Measurements from ENCODE around the gene PRM3.

DNA sequence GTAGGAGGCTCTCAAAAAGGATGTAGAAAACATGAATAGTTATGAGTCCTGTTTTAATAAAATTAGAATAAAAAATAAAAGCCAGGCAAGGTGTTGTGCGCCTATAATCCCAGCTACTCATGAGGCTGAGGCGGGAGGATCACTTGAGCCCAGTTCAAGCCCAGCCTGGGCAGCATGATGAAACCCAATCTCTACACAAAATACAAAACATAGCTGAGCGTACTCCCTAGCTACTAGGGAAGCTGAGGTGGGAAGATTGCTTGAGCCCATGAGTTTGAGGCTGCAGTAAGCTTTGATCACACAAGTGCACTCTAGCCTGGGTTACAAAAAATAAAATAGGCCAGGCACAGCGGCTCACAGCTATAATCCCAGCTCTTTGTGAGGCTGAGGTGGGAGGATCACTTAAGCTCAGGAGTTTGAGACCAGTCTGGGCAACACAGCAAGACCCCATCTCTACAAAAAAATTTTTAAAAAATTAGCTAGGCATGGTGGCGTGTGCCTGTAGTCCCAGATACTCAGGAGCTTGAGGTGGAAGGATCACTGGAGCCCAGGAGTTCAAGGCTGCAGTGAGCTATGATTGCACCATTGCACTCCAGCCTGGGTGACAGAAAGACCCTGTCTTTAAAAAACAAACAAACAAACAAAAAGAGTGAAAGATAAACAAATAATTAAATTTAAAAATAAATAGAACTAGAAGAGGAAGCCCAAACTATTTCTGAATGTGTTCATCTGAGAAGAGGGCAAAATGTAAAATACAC, 24.9 kb upstream of the PRM3 start:
- TF ChIP-seq, protein P1, sequence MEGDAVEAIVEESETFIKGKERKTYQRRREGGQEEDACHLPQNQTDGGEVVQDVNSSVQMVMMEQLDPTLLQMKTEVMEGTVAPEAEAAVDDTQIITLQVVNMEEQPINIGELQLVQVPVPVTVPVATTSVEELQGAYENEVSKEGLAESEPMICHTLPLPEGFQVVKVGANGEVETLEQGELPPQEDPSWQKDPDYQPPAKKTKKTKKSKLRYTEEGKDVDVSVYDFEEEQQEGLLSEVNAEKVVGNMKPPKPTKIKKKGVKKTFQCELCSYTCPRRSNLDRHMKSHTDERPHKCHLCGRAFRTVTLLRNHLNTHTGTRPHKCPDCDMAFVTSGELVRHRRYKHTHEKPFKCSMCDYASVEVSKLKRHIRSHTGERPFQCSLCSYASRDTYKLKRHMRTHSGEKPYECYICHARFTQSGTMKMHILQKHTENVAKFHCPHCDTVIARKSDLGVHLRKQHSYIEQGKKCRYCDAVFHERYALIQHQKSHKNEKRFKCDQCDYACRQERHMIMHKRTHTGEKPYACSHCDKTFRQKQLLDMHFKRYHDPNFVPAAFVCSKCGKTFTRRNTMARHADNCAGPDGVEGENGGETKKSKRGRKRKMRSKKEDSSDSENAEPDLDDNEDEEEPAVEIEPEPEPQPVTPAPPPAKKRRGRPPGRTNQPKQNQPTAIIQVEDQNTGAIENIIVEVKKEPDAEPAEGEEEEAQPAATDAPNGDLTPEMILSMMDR (conservative IDR thresholded peaks at IDR 0.05 in 1 of 2, IDR thresholded peaks at IDR 0.05 in 1 of 2; ENCODE audit: low read depth in 1 of 2, low read length in 2 of 2) = no peak
- no peak for TF ChIP-seq EZH2 (IDR thresholded peaks at IDR 0.05; ENCODE audit: low read length, missing control alignments)
